Stimulated activated naive CD4-positive, alpha-beta T cell treated with Interleukin-2 at 50 U/mL for 16 hours (primary cell): ENCODE results near the gene ACSF3.

Experiments
- DNase-seq: peaks from one replicate; lab custom pipeline; 2025; lab: John Stamatoyannopoulos, UW

The ACSF3 gene

DNA sequence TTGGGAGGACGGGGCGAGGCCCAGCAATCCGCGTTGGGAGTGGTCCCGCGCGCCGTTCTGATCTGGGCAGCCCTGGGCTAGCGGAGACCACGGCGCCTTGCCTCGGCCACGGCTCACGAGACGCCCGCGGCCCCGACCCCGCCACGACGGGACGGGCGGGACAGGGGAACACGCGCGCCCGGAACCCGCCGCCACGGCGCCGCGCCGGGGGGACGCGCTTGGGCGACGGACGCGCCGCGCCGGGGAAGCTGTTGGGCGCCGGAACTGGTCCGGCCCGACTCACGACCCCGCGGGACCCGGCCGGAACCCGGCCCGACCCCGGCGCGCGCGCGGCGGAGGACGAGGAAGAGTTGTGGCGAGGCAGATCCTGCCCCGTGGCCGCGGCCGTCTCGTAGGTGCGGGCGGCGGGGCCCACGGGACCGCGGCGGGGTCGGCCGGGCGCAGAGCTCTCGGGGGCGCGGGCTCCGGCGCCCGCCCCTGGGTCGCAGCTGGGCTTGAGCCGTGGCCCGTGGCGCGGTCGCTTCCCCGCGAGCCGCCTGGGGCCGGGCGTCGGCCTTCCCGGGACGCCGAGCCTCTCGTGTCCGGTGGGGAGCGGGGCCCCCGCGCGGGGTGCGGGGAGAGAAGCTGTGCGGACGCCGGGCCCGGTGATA is at the start of gene ACSF3:
Gene ACSF3 (plus strand): TSS at position 251 of the 650 bp plus-strand sequence. CDS start 6,830 bp downstream, outside the sequence.
- DNase-seq, result peak; percentile 41

DNA sequence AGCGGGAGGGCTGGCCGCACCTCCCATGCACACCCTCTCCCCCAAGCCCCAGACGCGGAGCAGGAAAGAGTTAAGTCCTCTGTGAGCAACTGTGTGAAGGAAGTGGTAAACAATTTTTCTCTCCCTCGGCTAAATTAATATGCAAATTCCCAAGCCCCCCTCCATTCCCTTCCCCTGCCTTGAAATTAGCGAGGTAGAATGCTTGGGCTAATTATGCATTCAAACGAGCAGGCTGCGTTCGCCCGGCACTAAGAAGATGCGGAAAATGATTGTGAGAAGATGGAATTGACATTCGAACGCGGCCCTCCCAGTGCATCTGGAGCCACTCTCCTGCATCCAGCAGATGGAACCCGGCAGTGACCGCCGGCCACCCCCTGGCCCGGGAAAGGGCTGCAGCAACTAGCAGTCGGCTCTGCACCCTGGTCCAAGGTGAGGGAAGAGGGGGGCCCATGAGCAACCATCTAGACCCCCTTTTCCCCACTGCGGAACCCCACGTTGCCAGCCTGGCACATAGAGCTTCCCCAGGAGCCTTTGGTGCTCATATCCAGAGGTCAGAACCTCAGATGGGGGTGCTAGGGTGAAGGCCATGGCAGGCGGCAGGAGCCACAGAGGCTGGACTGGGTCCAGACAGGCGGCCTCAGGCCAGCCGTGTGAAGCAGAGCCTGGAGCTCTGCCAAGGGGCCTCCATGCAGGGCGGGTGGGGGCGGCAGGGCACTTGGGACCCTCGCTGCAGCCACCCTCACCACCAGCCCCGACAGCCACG is 49.1 kb upstream of the ACSF3 start:
- no peak for DNase-seq

GRCh38 chr16:89045181-89045815 is 48.4 kb upstream of the ACSF3 start:
- DNase-seq, result no peak

GRCh38 chr16:89045881-89046280 is 47.8 kb upstream of the ACSF3 start:
- no peak for DNase-seq

GRCh38 chr16:89046491-89046890 is 47.2 kb upstream of the ACSF3 start:
- no peak for DNase-seq

GRCh38 chr16:89047331-89048089 is 46.1 kb upstream of the ACSF3 start:
- DNase-seq, result no peak

DNA sequence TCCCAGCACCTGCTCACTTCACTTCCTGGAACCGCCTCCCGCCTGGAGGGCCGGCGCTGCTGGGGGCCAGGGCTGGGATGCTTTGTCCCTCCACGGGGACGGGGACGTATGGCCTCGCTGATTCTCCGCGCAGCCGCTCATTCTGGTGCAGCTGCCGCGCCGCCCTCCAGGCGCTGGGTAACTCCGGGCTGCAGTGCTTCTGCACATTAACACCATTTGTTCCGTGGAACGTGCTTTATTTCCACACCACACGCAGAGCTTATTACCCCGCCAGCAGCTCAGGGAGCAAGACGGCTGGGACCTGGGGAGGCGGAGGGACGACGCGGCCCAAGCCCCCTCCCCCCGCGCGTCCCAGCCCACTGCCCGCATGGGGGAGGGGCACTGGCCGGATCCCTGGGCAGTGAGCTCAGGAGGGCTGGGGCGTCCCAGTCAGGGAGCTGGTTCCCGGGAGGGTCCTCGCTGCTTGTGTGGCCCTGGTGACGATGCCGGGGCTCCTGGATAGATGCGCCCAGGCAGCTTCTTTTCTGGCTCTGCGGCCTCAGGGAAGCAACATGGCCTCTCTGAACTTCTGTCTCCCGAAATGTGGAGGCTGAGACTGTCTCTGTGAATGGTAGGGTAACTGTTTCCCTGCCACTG is 45.4 kb upstream of the ACSF3 start:
- no peak for DNase-seq

DNA sequence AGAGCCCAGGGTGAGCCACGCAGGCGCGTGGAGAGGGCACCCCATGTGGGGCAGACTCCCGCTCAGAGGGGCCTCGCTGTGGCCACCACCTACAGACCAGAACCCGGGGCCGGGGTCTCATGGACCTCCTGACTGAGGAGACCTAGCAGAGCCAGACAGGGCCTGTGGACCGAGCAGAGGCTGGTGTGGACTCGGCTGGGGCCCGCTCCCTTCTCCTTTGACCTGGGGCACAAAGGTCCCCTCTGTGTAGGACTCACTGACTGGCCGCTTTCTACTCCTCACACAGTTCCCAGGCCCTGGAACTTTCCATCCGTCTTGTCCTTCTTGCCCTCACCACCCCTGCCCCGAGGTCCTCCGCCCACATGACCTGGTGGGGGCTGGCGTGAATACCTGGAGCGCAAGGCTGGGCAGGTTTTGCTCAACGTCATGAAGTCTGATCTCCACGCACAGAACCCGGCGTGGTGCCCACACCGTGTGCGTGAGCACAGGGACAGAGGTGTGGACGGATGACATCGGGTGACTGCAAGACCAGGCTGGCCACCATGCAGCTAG is 44.7 kb upstream of the ACSF3 start:
- no peak for DNase-seq

DNA sequence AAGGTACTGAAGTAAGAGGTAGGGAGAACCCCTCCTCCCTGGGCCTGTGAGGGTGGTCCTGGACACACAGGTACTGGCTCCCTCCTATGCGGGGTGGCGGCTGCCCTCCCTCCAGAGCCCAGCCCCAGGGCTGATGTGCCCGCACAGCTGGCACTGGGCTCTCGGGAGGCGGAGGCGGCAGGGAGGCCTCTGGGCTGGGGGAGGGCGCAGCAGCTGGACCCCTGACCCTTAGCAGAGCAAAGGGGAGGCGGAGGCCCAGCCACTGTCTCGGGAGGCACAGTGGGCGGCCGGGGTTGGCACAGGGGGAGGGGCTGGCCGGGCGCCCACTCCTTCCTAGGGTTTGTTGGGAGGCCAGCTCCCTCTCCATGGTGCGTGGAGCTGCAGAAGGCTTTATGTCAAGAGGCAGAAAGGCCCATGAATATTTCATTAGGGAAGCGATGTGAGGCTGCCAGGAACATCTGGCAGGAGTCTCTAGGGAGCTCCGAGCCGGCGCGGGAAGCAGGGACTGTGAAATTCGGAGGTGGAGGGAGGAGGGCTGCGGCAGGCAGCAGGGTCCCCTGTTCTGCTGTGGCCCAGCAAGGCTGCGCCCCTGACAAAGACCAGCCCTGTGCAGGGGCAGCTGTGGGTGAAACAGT is 44.1 kb upstream of the ACSF3 start:
- no peak for DNase-seq

GRCh38 chr16:89050119-89050867 is 43.4 kb upstream of the ACSF3 start:
- DNase-seq, result no peak

DNA sequence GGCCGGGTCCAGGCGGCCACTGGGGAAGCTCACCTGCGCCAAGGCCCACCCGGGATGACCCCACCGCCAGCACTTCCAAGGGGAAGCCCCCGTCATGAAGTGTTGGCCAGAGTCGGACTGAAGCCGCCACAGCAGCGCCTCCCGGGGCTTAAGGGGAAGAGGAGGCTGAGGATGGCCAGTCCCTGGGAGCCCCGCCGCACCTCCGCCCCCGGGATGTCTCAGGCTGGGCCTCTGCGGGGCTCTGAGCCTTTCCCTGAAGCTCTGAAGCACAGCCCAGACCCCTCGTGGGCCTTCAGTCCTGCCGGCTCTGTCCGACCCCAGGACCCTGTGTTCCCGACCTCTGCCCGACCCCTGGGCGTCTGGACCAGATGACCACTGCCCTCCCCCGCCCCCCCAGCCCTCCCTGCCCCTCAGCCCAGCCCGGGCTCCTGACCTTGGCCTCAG is 42.8 kb upstream of the ACSF3 start:
- DNase-seq, result no peak

GRCh38 chr16:89051521-89052166 is 42.0 kb upstream of the ACSF3 start:
- no peak for DNase-seq

- no peak for DNase-seq
These were observed 41.3 kb upstream of the ACSF3 start for GRCh38 chr16:89052191-89052889.

DNA sequence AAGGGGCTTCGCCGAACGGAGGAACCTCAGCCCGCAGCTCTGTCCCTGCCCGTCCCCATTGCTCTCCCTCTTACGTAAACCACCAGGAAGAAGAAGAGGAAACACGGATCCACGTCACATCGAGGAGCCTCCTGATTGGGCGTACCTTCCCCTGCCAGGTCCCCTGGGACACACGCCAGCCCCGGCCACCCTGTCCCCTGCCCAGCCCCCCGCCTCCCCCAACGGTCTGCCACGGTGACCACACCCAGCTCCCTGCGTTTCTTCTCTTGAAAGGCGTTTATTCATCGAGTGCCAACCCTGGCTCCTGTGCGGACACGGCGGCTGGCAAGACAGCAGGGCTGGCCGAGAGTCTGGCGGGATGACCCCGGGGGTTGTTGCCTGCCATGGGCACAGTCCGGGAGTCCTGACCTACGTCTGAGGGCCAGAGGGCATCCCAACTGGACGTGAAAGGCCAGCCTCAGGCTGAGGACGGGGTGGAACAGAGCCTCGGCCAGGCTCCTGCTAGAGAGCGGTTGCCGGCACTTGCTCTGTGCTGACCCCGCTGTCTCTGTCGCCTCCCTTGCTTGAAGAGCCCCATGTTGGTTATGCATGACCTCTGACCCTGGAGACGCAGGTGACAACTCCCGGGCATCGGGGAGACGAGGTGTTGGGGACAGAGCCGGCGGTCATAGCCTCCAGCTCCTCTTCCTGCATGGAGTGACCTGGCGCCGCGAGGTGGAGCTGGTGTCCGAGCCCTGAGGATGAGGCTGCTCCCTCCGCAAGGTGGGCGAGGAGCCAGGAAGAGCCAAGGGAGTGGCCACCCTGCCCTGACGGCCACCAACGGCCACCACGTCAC is 40.5 kb upstream of the ACSF3 start:
- no peak for DNase-seq

- DNase-seq, result no peak
These were observed 40.0 kb upstream of the ACSF3 start for GRCh38 chr16:89053725-89054029.

- DNase-seq, result no peak
These were observed 39.4 kb upstream of the ACSF3 start for GRCh38 chr16:89054261-89054661.

- DNase-seq, result no peak
These were observed 38.9 kb upstream of the ACSF3 start for GRCh38 chr16:89054714-89055113.

GRCh38 chr16:89055313-89055712 is 38.3 kb upstream of the ACSF3 start:
- DNase-seq, result no peak
